Measurements from ENCODE around the gene SYNJ2BP.
"Not testable (repeated sequence)": the region's sequence is repeated elsewhere in the genome, so short reads cannot be mapped to it uniquely, and the experiment has no call there.

DNA sequence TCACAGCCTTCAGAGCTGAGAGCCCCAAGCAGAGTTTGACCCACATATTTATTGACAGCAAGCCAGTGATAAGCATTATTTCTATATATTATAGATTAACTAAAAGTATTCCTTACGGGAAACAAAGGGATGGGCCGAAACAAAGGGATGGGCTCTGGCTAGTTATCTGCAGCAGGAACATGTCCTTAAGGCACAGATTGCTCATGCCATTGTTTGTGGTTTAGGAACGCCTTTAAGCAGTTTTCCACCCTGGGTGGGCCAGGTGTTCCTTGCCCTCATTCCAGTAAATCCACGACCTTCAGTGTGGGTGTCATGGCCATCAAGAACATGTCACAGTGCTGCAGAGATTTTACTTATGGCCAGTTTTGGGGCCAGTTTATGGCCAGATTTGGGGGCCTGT is 9.7 kb upstream of the SYNJ2BP start:
- TF ChIP-seq, protein P1, sequence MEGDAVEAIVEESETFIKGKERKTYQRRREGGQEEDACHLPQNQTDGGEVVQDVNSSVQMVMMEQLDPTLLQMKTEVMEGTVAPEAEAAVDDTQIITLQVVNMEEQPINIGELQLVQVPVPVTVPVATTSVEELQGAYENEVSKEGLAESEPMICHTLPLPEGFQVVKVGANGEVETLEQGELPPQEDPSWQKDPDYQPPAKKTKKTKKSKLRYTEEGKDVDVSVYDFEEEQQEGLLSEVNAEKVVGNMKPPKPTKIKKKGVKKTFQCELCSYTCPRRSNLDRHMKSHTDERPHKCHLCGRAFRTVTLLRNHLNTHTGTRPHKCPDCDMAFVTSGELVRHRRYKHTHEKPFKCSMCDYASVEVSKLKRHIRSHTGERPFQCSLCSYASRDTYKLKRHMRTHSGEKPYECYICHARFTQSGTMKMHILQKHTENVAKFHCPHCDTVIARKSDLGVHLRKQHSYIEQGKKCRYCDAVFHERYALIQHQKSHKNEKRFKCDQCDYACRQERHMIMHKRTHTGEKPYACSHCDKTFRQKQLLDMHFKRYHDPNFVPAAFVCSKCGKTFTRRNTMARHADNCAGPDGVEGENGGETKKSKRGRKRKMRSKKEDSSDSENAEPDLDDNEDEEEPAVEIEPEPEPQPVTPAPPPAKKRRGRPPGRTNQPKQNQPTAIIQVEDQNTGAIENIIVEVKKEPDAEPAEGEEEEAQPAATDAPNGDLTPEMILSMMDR (IDR thresholded peaks at IDR 0.05; ENCODE audit: low read depth, low read length): not testable (repeated sequence)
- TF ChIP-seq EZH2phosphoT487 (IDR thresholded peaks at IDR 0.05; ENCODE audit: low read depth): not testable (repeated sequence)
